Measurements from ENCODE around the gene NDST4. TPM values are rescaled to one million over a fixed set of nuclear protein-coding genes. Genes with fewer than 3 reads are reported as not detected.

Gene NDST4
- total RNA-seq, 1 donor from 2014 or later: not detected

GRCh38 chr4:115108850-115109249 lies 4.6 kb downstream of the NDST4 start:
- H3K27ac ChIP-seq: no peak overlapping the region
- no peak for DNase-seq (ENCODE audit: extremely low spot score in 2 of 2)

GRCh38 chr4:115107411-115107810 lies 6.0 kb downstream of the NDST4 start:
- H3K4me1 ChIP-seq: no peaks in the 10 kb centered on the region
- H3K27me3 ChIP-seq: no peaks in the 10 kb centered on the region
- intact Hi-C loops (cut with DNase I): no loop called here
- no peak overlapping the region for H3K27ac ChIP-seq
- no peak for DNase-seq (ENCODE audit: extremely low spot score in 2 of 2)
- H3K36me3 ChIP-seq: no peaks in the 10 kb centered on the region
- H3K9me3 ChIP-seq: no peaks in the 10 kb centered on the region
- no peak for TF ChIP-seq CTCF (IDR thresholded peaks at IDR 0.05)
- TF ChIP-seq POLR2A (IDR thresholded peaks at IDR 0.05): no peak
- no peak for TF ChIP-seq POLR2AphosphoS5 (IDR thresholded peaks at IDR 0.05; ENCODE audit: insufficient read depth in 1 of 2, low read depth in 1 of 2)
- no peak overlapping the region for H3K4me3 ChIP-seq

More at GRCh38 chr4:115108850-115109249, 4.6 kb downstream of the NDST4 start:
- Histone ChIP-seq H3K4me3 (no peak overlapping the region), H3K27me3 (no peaks in the 10 kb centered on the region), H3K4me1 (peaks cover 4% of the 10 kb centered on the region), H3K9me3 (no peaks in the 10 kb centered on the region), H3K36me3 (no peaks in the 10 kb centered on the region)
- intact Hi-C loops (cut with DNase I): no loop called here
- TF ChIP-seq POLR2A (IDR thresholded peaks at IDR 0.05) (no peak), CTCF (IDR thresholded peaks at IDR 0.05) (no peak), POLR2AphosphoS5 (IDR thresholded peaks at IDR 0.05; ENCODE audit: insufficient read depth in 1 of 2, low read depth in 1 of 2) (no peak)

GRCh38 chr4:115101675-115102074 lies 11.7 kb downstream of the NDST4 start:
- no peak for TF ChIP-seq CTCF (IDR thresholded peaks at IDR 0.05)
- TF ChIP-seq POLR2AphosphoS5 (IDR thresholded peaks at IDR 0.05; ENCODE audit: insufficient read depth in 1 of 2, low read depth in 1 of 2): no peak
- no peak for TF ChIP-seq POLR2A (IDR thresholded peaks at IDR 0.05)
- Histone ChIP-seq H3K36me3 (no peaks in the 10 kb centered on the region), H3K27me3 (no peaks in the 10 kb centered on the region), H3K4me3 (no peak overlapping the region), H3K27ac (no peak overlapping the region), H3K4me1 (no peaks in the 10 kb centered on the region), H3K9me3 (no peaks in the 10 kb centered on the region)
- no peak for DNase-seq (ENCODE audit: extremely low spot score in 2 of 2)
- intact Hi-C loops (cut with DNase I): no loop called here

- H3K36me3 ChIP-seq: no peaks in the 10 kb centered on the region
- H3K4me3 ChIP-seq: no peak overlapping the region
- DNase-seq (ENCODE audit: extremely low spot score in 2 of 2): no peak
- H3K4me1 ChIP-seq: no peaks in the 10 kb centered on the region
- H3K9me3 ChIP-seq: no peaks in the 10 kb centered on the region
- intact Hi-C loops (cut with DNase I): no loop called here
- H3K27me3 ChIP-seq: no peaks in the 10 kb centered on the region
- TF ChIP-seq POLR2A (IDR thresholded peaks at IDR 0.05) (no peak), POLR2AphosphoS5 (IDR thresholded peaks at IDR 0.05; ENCODE audit: insufficient read depth in 1 of 2, low read depth in 1 of 2) (no peak), CTCF (IDR thresholded peaks at IDR 0.05) (no peak)
- no peak overlapping the region for H3K27ac ChIP-seq
These were observed 22.8 kb downstream of the NDST4 start for GRCh38 chr4:115090483-115091075.

GRCh38 chr4:115082633-115083032 lies 30.8 kb downstream of the NDST4 start:
- no peaks in the 10 kb centered on the region for H3K9me3 ChIP-seq
- intact Hi-C loops (cut with DNase I): no loop called here
- no peak overlapping the region for H3K27ac ChIP-seq
- no peak for DNase-seq (ENCODE audit: extremely low spot score in 2 of 2)
- H3K4me3 ChIP-seq: no peak overlapping the region
- H3K36me3 ChIP-seq: no peaks in the 10 kb centered on the region
- no peaks in the 10 kb centered on the region for H3K4me1 ChIP-seq
- H3K27me3 ChIP-seq: no peaks in the 10 kb centered on the region
- TF ChIP-seq POLR2A (IDR thresholded peaks at IDR 0.05) (no peak), CTCF (IDR thresholded peaks at IDR 0.05) (no peak), POLR2AphosphoS5 (IDR thresholded peaks at IDR 0.05; ENCODE audit: insufficient read depth in 1 of 2, low read depth in 1 of 2) (no peak)

Measured in vagina (tissue), 2 donors.